HG02623 (cell line): ENCODE results near the gene ARL10.
A peak's percentile ranks its signal among the peaks of the same experiment; 100 is the strongest.
"Not testable (repeated sequence)": the region's sequence is repeated elsewhere in the genome, so short reads cannot be mapped to it uniquely, and the experiment has no call there.

Experiments used
- ATAC-seq: cut with Tn5 transposase; IDR thresholded peaks from one replicate; pipeline ENCODE4 v1.9.1; 2021; ENCODE audit warnings: moderate library complexity; ENCODE audit not compliant: unreplicated experiment

ARL10 gene

GRCh38 chr5:176388444-176389134 is 23.3 kb downstream of the ARL10 start, which contains the start of the genes HIGD2A and NOP16:
TSS of gene HIGD2A (plus strand) at chr5:176388751. CDS start at chr5:176388820, 69 bp downstream.
TSS of gene NOP16 (minus strand) at chr5:176388598. CDS start at chr5:176388539, 59 bp downstream.
- peak; percentile 79 for ATAC-seq

- ATAC-seq, result peak; percentile 18
Observed at GRCh38 chr5:176389135-176390123, 24.1 kb downstream of the ARL10 start.

GRCh38 chr5:176391479-176391878 is 26.2 kb downstream of the ARL10 start:
- ATAC-seq, result no peak

- ATAC-seq, result no peak
Observed at GRCh38 chr5:176391999-176392398, 26.7 kb downstream of the ARL10 start.

GRCh38 chr5:176392526-176392925 is 27.2 kb downstream of the ARL10 start:
- no peak for ATAC-seq

GRCh38 chr5:176394096-176394495 is 28.8 kb downstream of the ARL10 start:
- ATAC-seq, result no peak

GRCh38 chr5:176394881-176395675 is 29.8 kb downstream of the ARL10 start:
- no peak for ATAC-seq

- ATAC-seq, result no peak
Observed at GRCh38 chr5:176396330-176396729, 31.0 kb downstream of the ARL10 start.

- ATAC-seq, result no peak
Observed at GRCh38 chr5:176397736-176398420, 32.6 kb downstream of the ARL10 start.

- no peak for ATAC-seq
Observed at GRCh38 chr5:176400382-176401156, 35.3 kb downstream of the ARL10 start.

- ATAC-seq, result no peak
Observed at GRCh38 chr5:176401281-176402205, 36.3 kb downstream of the ARL10 start.

GRCh38 chr5:176405656-176406435 is 40.6 kb downstream of the ARL10 start:
- ATAC-seq, result no peak

- ATAC-seq, result no peak
Observed at GRCh38 chr5:176406436-176407052, 41.3 kb downstream of the ARL10 start.

GRCh38 chr5:176407456-176408251 is 42.4 kb downstream of the ARL10 start:
- ATAC-seq, result no peak

GRCh38 chr5:176408252-176408573 is 42.9 kb downstream of the ARL10 start:
- not testable (repeated sequence) for ATAC-seq

- no peak for ATAC-seq
Observed at GRCh38 chr5:176408590-176408989, 43.3 kb downstream of the ARL10 start.

- no peak for ATAC-seq
Observed at GRCh38 chr5:176409765-176410164, 44.5 kb downstream of the ARL10 start.
